T47D (cell line): ENCODE data around the gene AQP3.
"Not testable (repeated sequence)": the region's sequence is repeated elsewhere in the genome, so short reads cannot be mapped to it uniquely, and the experiment has no call there.

Experiments
- DNase-seq, 2 experiments: peaks; one replicate each; pipeline versions ENCODE4 v3.0.0 to v3.0.0-alpha.2; 2011 to 2012; ENCODE audit warnings: low read depth in 1 of 2, low spot score in 1 of 2
- JUND ChIP-seq: IDR thresholded peaks from 2 replicates; pipeline ENCODE4 v1.6.1; 2012; ENCODE audit warnings: low read depth
- in situ Hi-C: cut with HindIII; loops from 2 replicates; pipeline ENCODE4 v1.10.0; 2016; ENCODE audit warnings: low sequenced_read_pairs, low pct_unique_long_range_greater_than_20kb

AQP3 gene

GRCh38 chr9:33408087-33408486 is 39.3 kb downstream of the AQP3 start:
- in situ Hi-C loops, result no loop called here
- DNase-seq, result no peak
- TF ChIP-seq JUND, result no peak

- no peak for TF ChIP-seq JUND
- in situ Hi-C loops, result no loop called here
- no peak for DNase-seq
Measured at GRCh38 chr9:33407061-33407460, 40.3 kb downstream of the AQP3 start.

- TF ChIP-seq JUND, result no peak
- in situ Hi-C loops, result no loop called here
- no peak for DNase-seq
Measured at GRCh38 chr9:33404788-33405362, 42.5 kb downstream of the AQP3 start.

GRCh38 chr9:33403941-33404787 is 43.2 kb downstream of the AQP3 start:
- DNase-seq, result no peak
- in situ Hi-C loops, result no loop called here
- TF ChIP-seq JUND, result no peak

- DNase-seq, in situ Hi-C loops: not testable (repeated sequence)
Measured at GRCh38 chr9:33402371-33402770, 45.0 kb downstream of the AQP3 start, which contains the start of gene AQP7. Gene AQP7, minus strand, starts transcription at chr9:33402568. Its CDS starts 1,306 bp downstream, at chr9:33401262.

GRCh38 chr9:33401809-33402208 is 45.6 kb downstream of the AQP3 start:
- in situ Hi-C loops, DNase-seq: not testable (repeated sequence)

GRCh38 chr9:33399047-33399446 is 48.3 kb downstream of the AQP3 start:
- in situ Hi-C loops, DNase-seq: not testable (repeated sequence)

- DNase-seq, in situ Hi-C loops: not testable (repeated sequence)
Measured at GRCh38 chr9:33397801-33398200, 49.6 kb downstream of the AQP3 start.

GRCh38 chr9:33395159-33395879 is 52.1 kb downstream of the AQP3 start:
- in situ Hi-C loops, DNase-seq: not testable (repeated sequence)

GRCh38 chr9:33393986-33394385 is 53.4 kb downstream of the AQP3 start:
- in situ Hi-C loops, result not testable (repeated sequence)

GRCh38 chr9:33393581-33393980 is 53.8 kb downstream of the AQP3 start:
- in situ Hi-C loops, result no loop called here
- DNase-seq, result no peak
- no peak for TF ChIP-seq JUND

More at GRCh38 chr9:33393986-33394385, 53.4 kb downstream of the AQP3 start:
- not testable (repeated sequence) for DNase-seq

GRCh38 chr9:33392591-33393021 is 54.8 kb downstream of the AQP3 start:
- DNase-seq, in situ Hi-C loops: not testable (repeated sequence)
